Adrenal gland (tissue), 5 donors: ENCODE data around the gene CMYA5.

Source experiments
- POLR2A ChIP-seq, 2 donors: fragments of 450-650 bp; IDR thresholded peaks; one replicate each; pipeline ENCODE4 v1.6.1; 2017; ENCODE audit warnings: antibody characterized with exemption in 2 of 2, mild to moderate bottlenecking in 2 of 2, moderate library complexity in 1 of 2
- TF ChIP-seq, protein P1 (sequence below), 6 experiments: fragments of 450-650 bp in 4 of 6; fragments of 200-600 bp in 2 of 6; sonication (generic) in 1 of 6; IDR thresholded peaks; 1 replicate in 5 of 6; 2 replicates in 1 of 6; pipeline versions ENCODE4 v1.5.1 to v1.8.0; 2016 to 2021; ENCODE audit warnings: antibody characterized with exemption in 6 of 6, mild to moderate bottlenecking in 2 of 6, moderate library complexity in 1 of 6
- donor health status: DM: no; HTN: no; CAD: no.

DNA sequence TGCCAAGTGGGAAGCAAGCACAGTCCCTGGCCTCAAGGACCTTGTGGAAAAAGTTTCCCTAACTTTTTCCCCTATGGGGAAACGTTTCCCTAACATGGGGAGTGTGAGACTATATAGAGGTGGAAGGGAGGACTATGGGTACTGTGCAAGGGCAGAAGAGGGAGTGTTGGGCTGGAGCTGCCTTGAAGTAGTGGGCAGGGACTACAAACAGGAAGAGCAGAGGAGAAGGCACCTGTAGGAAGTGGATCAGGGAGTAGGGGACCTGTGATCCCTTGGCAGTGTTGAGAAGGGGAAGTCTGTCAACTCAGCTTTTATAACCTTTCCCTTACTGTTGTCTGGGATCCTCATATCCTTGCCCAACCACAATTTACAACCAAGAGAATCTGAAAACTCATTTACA lies 1.4 kb downstream of the CMYA5 start:
- TF ChIP-seq, protein P1, sequence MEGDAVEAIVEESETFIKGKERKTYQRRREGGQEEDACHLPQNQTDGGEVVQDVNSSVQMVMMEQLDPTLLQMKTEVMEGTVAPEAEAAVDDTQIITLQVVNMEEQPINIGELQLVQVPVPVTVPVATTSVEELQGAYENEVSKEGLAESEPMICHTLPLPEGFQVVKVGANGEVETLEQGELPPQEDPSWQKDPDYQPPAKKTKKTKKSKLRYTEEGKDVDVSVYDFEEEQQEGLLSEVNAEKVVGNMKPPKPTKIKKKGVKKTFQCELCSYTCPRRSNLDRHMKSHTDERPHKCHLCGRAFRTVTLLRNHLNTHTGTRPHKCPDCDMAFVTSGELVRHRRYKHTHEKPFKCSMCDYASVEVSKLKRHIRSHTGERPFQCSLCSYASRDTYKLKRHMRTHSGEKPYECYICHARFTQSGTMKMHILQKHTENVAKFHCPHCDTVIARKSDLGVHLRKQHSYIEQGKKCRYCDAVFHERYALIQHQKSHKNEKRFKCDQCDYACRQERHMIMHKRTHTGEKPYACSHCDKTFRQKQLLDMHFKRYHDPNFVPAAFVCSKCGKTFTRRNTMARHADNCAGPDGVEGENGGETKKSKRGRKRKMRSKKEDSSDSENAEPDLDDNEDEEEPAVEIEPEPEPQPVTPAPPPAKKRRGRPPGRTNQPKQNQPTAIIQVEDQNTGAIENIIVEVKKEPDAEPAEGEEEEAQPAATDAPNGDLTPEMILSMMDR (IDR thresholded peaks at IDR 0.05), result no peak
- no peak for TF ChIP-seq POLR2A (IDR thresholded peaks at IDR 0.05)
